ENCODE data around the gene ABCB11.
A peak's percentile ranks its signal among the peaks of the same experiment; 100 is the strongest.

Gene ABCB11

DNA sequence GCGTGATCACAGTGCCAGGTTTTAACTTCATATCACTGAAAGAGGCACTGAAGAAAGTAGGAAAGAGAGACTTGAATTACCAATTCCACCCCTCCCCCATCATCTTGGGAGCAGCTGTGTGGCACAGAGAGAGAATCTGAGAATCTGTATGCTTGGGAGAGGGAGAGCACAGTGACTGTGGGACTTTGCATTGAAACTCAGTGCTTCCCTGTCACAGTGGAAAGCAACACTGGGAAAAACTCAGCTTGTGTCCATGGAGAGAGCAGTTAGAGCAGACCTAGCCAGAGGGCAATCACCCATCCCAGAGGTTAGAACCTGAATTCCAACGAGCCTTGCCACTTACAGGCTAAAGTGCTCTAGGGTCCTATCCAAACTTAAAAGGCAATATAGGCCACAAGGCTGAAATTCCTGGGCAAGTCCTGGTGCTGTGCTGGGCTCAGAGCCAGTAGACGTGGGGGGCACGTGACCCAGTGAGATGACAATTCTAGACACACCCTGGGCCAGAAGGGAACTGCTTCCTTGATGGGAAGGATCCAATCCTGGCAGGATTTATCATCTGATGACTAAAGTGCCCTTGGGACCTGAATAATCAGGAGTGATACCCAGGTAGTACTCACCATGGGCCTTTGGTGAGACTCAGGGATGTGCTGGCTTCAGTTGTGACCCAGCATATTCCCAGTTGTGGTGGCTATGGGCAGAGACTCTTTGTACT is 15.5 kb upstream of the ABCB11 start:
- FAIRE-seq: no peak

DNA sequence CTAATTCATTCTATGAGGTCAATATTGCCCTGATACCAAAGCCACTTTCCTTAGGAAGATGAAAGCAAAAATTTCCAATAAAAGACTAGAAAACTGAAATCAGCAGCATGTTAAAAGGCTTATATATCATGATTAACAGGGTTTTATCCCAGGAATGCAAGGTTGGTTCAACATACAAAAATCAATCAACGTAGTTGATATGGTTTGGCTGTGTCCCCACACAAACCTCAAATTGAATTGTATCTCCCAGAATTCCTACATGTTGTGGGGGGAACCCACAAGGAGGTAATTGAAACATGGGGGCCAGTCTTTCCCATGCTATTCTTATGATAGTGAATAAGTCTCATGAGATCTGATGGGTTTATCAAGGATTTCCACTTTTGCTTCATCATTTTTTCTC is 11.7 kb upstream of the ABCB11 start:
- FAIRE-seq (no peak), DNase-seq (ENCODE audit: insufficient read length, low spot score) (no peak)

More for the DNA sequence above, 15.5 kb upstream of the ABCB11 start:
- DNase-seq (ENCODE audit: insufficient read length, low spot score): no peak

DNA sequence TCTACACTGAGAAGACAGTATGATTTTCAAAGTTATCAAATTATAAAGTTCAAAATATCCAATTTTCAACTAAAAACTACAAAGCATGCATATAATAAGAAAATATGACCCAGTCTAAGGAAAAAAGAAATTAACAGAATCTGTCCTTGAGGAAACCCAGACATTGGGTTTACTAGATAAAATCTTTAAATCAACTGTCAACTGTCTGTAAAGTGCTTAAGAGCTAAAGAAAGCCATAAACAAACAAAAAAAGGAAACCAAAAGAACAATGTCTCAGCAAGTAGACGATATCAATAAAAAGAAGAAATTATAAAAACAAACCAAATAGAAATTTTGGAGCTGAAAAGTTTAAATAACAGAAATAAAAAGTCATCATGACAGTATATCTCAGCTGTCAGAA is 10.5 kb upstream of the ABCB11 start:
- DNase-seq (ENCODE audit: insufficient read length, low spot score) (no peak), FAIRE-seq (no peak)

GRCh38 chr2:169039702-169040101 is 8.6 kb upstream of the ABCB11 start:
- FAIRE-seq: no peak
- no peak for DNase-seq (ENCODE audit: insufficient read length, low spot score)

GRCh38 chr2:169038338-169038757 is 7.2 kb upstream of the ABCB11 start:
- FAIRE-seq (no peak), DNase-seq (ENCODE audit: insufficient read length, low spot score) (peak; percentile 35)

- DNase-seq (ENCODE audit: insufficient read length, low spot score): no peak
- FAIRE-seq: no peak
Measured at GRCh38 chr2:169036736-169037440, 5.8 kb upstream of the ABCB11 start.

GRCh38 chr2:169035887-169036286 is 4.8 kb upstream of the ABCB11 start:
- FAIRE-seq (no peak), DNase-seq (ENCODE audit: insufficient read length, low spot score) (no peak)

- no peak for FAIRE-seq
Measured at GRCh38 chr2:169034984-169035544, 3.9 kb upstream of the ABCB11 start.

GRCh38 chr2:169034256-169034655 is 3.1 kb upstream of the ABCB11 start:
- DNase-seq (ENCODE audit: insufficient read length, low spot score) (no peak), FAIRE-seq (no peak)

More at GRCh38 chr2:169034984-169035544, 3.9 kb upstream of the ABCB11 start:
- no peak for DNase-seq (ENCODE audit: insufficient read length, low spot score)

GRCh38 chr2:169029341-169029740 is 1.8 kb downstream of the ABCB11 start:
- FAIRE-seq: no peak
- no peak for DNase-seq (ENCODE audit: insufficient read length, low spot score)

- no peak for FAIRE-seq
Measured at GRCh38 chr2:169027234-169027633, 3.9 kb downstream of the ABCB11 start.

GRCh38 chr2:169026056-169026455 is 5.1 kb downstream of the ABCB11 start:
- no peak for FAIRE-seq
- DNase-seq (ENCODE audit: insufficient read length, low spot score): no peak

More at GRCh38 chr2:169027234-169027633, 3.9 kb downstream of the ABCB11 start:
- no peak for DNase-seq (ENCODE audit: insufficient read length, low spot score)

DNA sequence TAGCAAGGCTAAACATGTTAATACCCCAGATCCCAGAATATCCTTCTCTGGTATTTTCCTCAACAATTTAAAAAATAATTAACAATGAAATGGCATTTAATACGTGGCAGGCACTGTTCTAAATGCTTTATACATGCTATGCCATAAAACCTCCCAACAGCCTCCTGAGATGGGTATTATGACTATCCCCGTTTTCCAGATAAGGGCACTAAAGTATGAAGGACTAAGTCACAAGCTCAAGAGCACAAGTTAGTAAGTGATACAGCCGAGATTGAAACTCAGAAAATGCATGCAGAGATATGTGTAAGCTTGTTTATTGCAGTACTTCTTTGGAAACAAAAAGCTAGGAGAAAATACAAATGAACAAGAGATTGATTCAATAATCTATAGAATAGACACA is 8.0 kb downstream of the ABCB11 start:
- FAIRE-seq (no peak), DNase-seq (ENCODE audit: insufficient read length, low spot score) (no peak)

DNA sequence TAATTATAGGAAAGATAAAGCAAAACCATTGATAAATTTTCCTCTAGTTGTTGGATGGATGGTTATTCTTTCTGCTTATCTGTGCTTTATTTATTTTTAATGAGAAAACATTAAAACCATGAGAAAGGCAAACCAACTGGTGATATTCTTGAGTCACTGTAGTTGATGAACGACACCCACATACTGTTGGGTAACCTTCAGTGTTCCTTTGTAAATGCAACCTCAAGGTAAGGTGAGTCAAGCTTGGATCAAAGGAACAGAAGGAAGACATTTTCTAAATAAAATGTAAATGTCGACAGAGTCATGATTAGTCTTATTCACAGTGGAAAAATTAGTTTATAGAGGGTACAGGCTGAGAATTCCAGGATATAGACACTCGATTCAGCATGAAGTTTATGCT is 12.7 kb downstream of the ABCB11 start:
- FAIRE-seq (no peak), DNase-seq (ENCODE audit: insufficient read length, low spot score) (no peak)

- DNase-seq (ENCODE audit: insufficient read length, low spot score) (no peak), FAIRE-seq (no peak)
Measured at GRCh38 chr2:169015943-169016342, 15.2 kb downstream of the ABCB11 start.

- peak; percentile 33 for FAIRE-seq
- no peak for DNase-seq (ENCODE audit: insufficient read length, low spot score)
Measured at GRCh38 chr2:169014780-169015179, 16.3 kb downstream of the ABCB11 start.

- FAIRE-seq (no peak), DNase-seq (ENCODE audit: insufficient read length, low spot score) (no peak)
Measured at GRCh38 chr2:169013628-169014026, 17.5 kb downstream of the ABCB11 start.

GRCh38 chr2:169012812-169013627 is 18.1 kb downstream of the ABCB11 start:
- DNase-seq (ENCODE audit: insufficient read length, low spot score): no peak

GRCh38 chr2:169012191-169012792 is 18.8 kb downstream of the ABCB11 start:
- peak; percentile 10 for DNase-seq (ENCODE audit: insufficient read length, low spot score)
- peak; percentile 91 for FAIRE-seq

More at GRCh38 chr2:169012812-169013627, 18.1 kb downstream of the ABCB11 start:
- no peak for FAIRE-seq

DNA sequence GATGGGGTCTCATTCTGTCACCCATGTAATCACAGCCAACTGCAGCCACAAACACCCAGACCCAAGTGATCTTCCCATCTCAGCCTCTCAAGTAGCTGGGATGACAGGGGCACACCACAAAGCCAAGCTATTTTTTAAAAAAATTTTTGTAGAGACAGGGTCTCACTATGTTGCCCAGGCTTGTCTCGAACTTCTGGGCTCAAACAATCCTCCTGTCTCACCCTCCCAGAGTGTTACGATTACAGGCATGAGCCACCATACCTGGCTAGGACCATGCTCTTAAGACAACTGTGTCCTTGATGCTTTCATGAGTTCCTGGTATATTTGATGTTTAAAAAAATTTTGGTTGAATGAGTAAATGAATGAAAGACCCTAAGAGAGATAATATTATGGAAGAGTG is 19.4 kb downstream of the ABCB11 start:
- FAIRE-seq (no peak), DNase-seq (ENCODE audit: insufficient read length, low spot score) (no peak)
